Kidney glomerular epithelial cell (primary cell): ENCODE measurements around the gene OSBP2.
"Not testable (repeated sequence)": the region's sequence is repeated elsewhere in the genome, so short reads cannot be mapped to it uniquely, and the experiment has no call there.

Experiments used
- DNase-seq: peaks from one replicate; lab custom pipeline; 2025; lab: John Stamatoyannopoulos, UW

OSBP2 gene

GRCh38 chr22:30763815-30764673, 69.4 kb downstream of the OSBP2 start:
- peak; percentile 71 for DNase-seq

DNA sequence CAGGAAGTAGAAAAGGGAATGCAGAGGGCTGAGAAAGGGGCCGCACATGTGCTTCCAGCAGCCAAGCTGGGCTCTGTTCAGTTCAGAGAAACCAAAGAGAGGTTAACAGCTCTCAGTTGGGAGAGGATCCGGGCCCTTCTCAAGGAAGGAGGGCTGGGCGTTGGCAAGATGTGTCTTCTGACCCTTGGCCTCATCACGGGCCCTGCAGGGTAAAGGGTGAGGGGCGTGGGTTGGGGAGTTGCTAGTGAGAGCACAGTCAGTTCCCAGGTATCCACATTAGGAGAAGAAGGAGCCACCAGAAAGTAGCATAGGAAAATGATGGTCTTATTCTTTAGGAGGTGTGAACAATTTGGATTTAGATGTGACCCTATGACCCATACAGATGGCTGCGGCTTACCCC, 73.0 kb downstream of the OSBP2 start:
- no peak for DNase-seq

DNA sequence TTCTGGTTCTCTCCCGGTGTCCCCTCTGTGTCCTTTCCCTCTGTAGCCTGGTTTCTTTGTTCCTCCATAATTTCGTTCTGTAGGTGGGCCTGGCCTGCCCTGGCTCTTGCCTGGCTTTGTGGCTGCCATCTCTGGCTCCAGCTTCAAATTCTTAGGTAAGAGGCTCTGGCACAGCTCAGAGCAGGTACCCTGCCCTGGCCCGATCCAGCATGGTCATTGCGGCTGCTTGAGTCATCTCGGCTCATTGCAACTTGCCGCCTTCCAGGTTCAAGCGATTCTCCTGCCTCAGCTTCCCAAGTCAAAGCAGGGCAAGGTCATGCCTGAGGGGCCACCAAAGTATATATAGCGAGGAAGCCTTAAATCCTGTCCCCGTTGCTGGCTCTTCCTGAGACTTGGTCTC, 76.0 kb downstream of the OSBP2 start:
- no peak for DNase-seq

DNA sequence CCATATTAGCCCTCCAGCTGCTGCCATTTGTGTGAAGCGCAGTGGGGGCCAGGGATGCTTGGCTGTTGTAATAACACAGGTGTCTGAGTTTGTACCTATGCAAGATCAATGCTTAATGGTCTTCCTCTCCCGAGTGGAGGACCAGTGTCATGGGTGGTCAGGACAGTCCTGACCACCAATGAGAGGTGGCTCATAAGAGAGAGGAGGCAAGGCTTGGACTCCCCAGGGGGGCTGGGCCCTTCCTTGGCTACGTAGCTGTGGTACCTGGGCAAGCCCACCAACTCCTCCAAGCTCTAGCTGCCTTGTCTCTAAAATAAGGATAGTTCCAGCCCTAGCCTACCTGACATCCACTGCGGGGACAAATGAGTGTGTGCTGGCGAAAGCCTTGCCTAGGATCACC, 79.2 kb downstream of the OSBP2 start:
- DNase-seq, result no peak

DNA sequence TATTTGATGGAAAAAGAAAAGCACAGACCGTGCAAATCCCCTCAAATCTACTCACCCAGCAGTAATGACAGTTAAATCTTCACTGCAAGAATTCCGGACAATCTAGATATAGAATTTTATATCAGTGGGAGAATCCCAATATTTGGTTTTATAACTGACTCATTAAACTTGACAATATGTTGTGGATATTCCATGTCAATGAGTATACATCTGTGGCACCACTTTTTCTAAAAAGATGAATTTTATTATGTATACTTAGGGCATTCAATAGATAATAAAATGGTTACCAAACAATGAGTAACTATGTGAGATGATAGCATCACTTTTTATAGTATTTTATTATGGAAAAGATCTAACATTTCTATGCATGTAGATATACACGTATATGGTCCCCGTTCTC, 79.9 kb downstream of the OSBP2 start:
- DNase-seq, result no peak

- DNase-seq, result no peak
Observed at GRCh38 chr22:30776476-30776875, 81.8 kb downstream of the OSBP2 start.

- not testable (repeated sequence) for DNase-seq
Observed at GRCh38 chr22:30777146-30777545, 82.5 kb downstream of the OSBP2 start.

- DNase-seq, result no peak
Observed at GRCh38 chr22:30777587-30777986, 82.9 kb downstream of the OSBP2 start.

DNA sequence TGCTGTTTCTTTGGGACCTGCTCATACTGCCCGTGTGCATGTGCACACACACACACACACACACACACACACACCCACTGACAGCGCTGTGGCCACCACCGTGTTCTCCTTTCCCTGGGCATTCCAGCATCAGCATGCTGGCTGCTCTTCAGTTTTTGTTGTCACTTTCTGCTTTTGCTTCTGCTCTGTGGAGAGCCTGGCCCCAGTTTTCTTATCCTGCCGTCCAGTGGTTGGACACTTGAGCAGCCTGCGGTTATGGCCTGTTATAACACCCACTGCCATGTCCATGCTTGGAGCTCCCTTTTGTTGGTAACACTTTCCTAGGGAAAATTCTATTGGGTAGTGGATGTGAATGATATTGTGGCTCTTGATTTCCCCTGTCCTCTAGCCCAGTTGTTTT, 83.6 kb downstream of the OSBP2 start:
- no peak for DNase-seq

DNA sequence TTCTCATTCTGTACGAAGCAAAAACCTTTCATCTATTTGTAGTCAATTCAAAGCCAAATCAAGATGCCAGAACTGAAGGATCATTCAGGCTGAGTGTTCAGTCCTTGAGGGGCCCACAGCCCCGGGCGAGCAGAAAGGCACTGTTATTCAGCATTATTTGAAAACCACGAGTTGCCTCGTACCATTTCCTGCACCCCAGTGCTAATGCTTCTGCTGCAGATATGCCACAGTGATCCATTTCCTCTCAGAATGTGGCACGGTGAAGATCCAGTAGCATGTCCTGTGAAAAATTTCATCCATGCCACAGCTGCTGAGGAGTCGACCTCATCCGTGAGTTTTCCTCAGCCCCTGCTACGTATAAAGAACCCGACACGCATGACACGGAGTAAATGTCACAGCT, 85.4 kb downstream of the OSBP2 start:
- no peak for DNase-seq

- no peak for DNase-seq
Observed at GRCh38 chr22:30781271-30781875, 86.7 kb downstream of the OSBP2 start.

DNA sequence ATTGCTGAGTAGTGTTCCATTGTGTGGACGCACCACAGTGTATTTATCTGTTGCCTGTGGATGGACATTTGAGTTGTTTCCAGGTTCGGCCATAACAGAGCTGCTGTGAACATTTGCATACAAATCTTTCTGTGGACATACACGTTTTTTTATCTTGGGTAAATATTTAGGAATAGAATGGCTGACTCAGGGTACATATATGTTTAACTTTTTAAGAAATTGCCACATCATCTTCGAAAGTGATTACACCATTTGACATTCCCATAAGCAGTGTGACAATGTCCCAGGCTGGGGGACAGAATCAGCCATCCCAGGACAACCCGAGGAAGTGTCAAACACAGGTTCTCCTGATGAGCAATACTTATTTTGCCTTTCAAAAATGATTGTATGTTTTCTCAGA, 87.9 kb downstream of the OSBP2 start:
- DNase-seq, result no peak

GRCh38 chr22:30783021-30783420, 88.3 kb downstream of the OSBP2 start:
- no peak for DNase-seq

GRCh38 chr22:30785527-30785926, 90.9 kb downstream of the OSBP2 start:
- no peak for DNase-seq

DNA sequence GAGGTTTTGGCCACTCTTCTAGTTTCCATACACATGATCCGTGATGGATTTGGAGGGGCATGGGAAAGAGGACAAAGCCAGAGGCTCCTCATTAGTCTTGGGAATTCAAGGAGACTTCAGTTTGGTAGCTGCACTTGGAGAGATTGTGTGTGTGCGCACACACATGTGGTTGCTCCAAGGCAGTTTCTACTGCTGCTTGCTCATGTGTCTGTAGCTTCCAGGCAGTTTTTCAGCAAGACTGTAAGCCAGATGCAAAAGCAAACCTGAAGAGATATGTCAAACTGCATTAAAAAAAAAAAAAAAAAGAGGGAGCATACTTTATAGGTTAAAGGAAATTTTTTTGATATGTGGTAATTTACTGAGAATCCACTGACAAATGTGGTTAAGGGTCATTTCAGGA, 95.7 kb downstream of the OSBP2 start:
- no peak for DNase-seq

DNA sequence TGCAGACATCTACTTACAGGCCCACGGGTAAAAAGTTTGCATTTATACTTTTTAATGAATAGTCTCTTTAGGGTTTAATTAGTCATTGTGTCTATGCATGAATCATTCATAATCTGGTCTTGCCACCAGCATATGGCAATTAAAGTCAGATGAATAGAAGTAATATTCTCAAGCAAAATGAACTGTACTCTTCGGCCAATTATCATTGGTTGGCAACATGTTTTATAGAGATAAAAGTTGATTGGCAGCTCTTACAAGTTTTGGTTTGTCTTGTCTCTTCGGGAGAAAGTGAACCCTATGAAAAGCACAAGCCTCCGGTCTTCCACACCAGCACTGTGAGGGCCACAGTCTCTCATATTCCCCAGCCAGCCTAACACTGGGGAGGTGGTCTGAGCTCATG, 97.8 kb downstream of the OSBP2 start:
- DNase-seq, result no peak

DNA sequence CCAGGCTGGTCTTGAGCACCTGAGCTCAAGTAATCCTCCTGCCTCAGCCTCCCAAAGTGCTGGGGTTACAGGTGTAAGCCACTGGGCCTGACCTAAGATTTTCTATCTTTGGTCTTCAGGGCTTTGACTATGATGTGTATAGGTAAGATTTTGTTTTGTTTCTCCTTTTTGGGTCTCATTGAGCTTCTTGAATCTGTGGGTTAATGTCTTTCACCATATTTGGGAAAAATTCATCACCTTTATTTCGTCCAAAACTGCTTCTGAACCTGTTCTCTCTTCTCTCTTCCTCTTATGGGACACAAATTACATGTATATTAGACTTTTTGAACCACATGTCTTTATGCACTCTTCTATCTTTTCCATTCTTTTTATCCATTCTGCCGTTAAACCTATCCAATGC, 100.4 kb downstream of the OSBP2 start:
- no peak for DNase-seq

GRCh38 chr22:30801695-30802094, 107.0 kb downstream of the OSBP2 start:
- no peak for DNase-seq

DNA sequence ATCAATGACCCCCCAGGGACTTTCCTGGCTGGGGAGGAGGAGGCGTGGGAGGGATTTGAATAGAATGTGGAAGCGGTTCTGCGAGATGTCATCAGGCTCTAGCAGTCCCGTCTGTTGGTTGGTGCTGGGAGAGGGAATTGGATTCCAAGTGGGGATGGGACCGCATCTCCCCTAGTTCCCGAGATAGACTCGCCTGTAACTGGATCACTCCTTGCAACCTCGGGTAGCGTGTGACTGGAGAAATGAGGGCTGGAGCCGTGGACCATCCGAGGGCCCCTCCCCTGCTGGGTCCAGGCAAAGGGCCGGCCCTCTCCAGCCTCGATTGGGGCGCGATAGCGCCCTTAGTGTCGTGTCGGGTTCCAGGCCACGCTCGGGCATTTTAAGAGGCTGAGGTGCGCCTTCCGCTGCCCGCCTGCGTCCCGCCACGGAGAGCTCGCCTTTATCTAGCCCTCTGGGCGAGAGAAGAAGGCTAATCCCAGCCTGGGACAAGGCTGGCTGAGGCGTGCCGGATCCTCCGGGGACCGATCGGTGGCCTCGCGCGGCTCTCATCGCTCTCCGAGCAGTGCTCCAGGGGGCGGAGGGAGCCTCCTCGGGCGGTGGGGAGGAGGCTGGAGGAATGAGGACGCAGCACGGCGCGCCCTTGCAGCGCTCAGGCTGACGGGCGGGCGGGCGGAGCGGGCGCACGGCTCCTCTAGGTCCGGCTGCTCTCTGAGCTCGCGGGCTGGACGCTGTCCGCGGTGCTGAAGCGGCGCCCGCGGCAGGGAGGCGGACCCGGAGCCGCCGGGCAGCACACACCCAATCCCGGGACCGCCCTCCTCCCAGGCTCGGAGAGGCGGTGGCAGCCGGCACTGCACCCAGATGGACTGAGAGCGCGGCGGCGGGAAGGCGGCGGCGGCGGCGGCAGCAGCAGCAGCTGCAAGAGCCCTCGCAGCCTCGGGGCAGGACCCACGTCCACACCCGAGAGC, 107.8 kb downstream of the OSBP2 start:
- DNase-seq, result peak; percentile 77

GRCh38 chr22:30803679-30804078, 109.0 kb downstream of the OSBP2 start:
- no peak for DNase-seq

DNA sequence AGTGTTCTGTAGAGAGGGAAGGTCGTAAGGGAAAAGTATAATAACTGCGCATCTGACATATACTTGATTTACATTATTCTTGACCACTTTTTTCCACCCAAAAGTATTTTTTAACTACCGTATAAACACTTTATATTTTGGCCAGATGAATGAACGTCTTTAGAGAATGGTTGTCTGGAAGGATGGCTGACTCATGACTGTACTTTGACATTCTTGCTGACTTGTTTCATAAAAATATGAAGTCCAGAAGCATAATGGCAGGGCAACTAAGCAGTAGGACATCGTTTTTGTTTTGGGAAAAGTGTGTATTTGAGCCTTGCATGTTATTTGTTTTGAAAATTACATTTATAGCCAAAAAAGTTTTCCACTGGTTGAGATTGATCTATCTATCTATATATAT, 110.0 kb downstream of the OSBP2 start:
- DNase-seq, result no peak

GRCh38 chr22:30806391-30806861, 111.8 kb downstream of the OSBP2 start:
- DNase-seq, result peak; percentile 3
